Measurements from ENCODE around the gene CDKL5. TPM values are rescaled to one million over a fixed set of nuclear protein-coding genes. Genes with fewer than 3 reads are reported as not detected.

The CDKL5 gene
- polyA plus RNA-seq, 4 donors = 0.22 to 3.3 (median 0.52) TPM

GRCh38 chrX:18647621-18648020, 222.2 kb downstream of the CDKL5 start:
- H3K27me3 ChIP-seq (ENCODE audit: control insufficient read depth in 3 of 3, insufficient read depth in 3 of 3, low read length in 3 of 3) = no peaks in the 10 kb centered on the region
- H3K4me3 ChIP-seq (ENCODE audit: low read depth in 1 of 3, low read length in 3 of 3) = no peak overlapping the region
- FAIRE-seq (no peak), DNase-seq (no peak)
- no peaks in the 10 kb centered on the region for H3K9me3 ChIP-seq (ENCODE audit: control insufficient read depth in 2 of 2, insufficient read depth in 1 of 2, low read depth in 1 of 2, low read length in 1 of 2)
- no peaks in the 10 kb centered on the region for H3K4me1 ChIP-seq (ENCODE audit: control insufficient read depth in 3 of 3, insufficient read depth in 2 of 3, low read depth in 1 of 3, low read length in 2 of 3)
- no peak overlapping the region for H3K27ac ChIP-seq (ENCODE audit: low read depth in 1 of 3, low read length in 2 of 3)
- H3K36me3 ChIP-seq (ENCODE audit: control insufficient read depth in 3 of 3, insufficient read depth in 2 of 3, low read depth in 1 of 3, low read length in 3 of 3) = no peaks in the 10 kb centered on the region
- WGBS, 3 donors = 76 to 95% (median 81%) methylated on average over 4 of the region's 4 CpGs

- Histone ChIP-seq H3K4me1 (ENCODE audit: control insufficient read depth in 3 of 3, insufficient read depth in 2 of 3, low read depth in 1 of 3, low read length in 2 of 3) (no peaks in the 10 kb centered on the region), H3K9me3 (ENCODE audit: control insufficient read depth in 2 of 2, insufficient read depth in 1 of 2, low read depth in 1 of 2, low read length in 1 of 2) (no peaks in the 10 kb centered on the region), H3K27me3 (ENCODE audit: control insufficient read depth in 3 of 3, insufficient read depth in 3 of 3, low read length in 3 of 3) (no peaks in the 10 kb centered on the region), H3K4me3 (ENCODE audit: low read depth in 1 of 3, low read length in 3 of 3) (no peak overlapping the region), H3K36me3 (ENCODE audit: control insufficient read depth in 3 of 3, insufficient read depth in 2 of 3, low read depth in 1 of 3, low read length in 3 of 3) (no peaks in the 10 kb centered on the region), H3K27ac (ENCODE audit: low read depth in 1 of 3, low read length in 2 of 3) (no peak overlapping the region)
- WGBS, 3 donors = 44 to 64% (median 63%) methylated on average over 9 of the region's 9 CpGs
- no peak for FAIRE-seq
- DNase-seq = no peak
Measured at GRCh38 chrX:18649498-18649951, 224.1 kb downstream of the CDKL5 start.

- H3K9me3 ChIP-seq (ENCODE audit: control insufficient read depth in 2 of 2, insufficient read depth in 1 of 2, low read depth in 1 of 2, low read length in 1 of 2) = no peaks in the 10 kb centered on the region
- no peak overlapping the region for H3K27ac ChIP-seq (ENCODE audit: low read depth in 1 of 3, low read length in 2 of 3)
- H3K4me1 ChIP-seq (ENCODE audit: control insufficient read depth in 3 of 3, insufficient read depth in 2 of 3, low read depth in 1 of 3, low read length in 2 of 3) = no peaks in the 10 kb centered on the region
- FAIRE-seq = no peak
- H3K4me3 ChIP-seq (ENCODE audit: low read depth in 1 of 3, low read length in 3 of 3) = no peak overlapping the region
- H3K27me3 ChIP-seq (ENCODE audit: control insufficient read depth in 3 of 3, insufficient read depth in 3 of 3, low read length in 3 of 3) = no peaks in the 10 kb centered on the region
- WGBS, 3 donors = 85 to 92% (median 88%) methylated on average over 6 of the region's 6 CpGs
- DNase-seq = no peak
- H3K36me3 ChIP-seq (ENCODE audit: control insufficient read depth in 3 of 3, insufficient read depth in 2 of 3, low read depth in 1 of 3, low read length in 3 of 3) = no peaks in the 10 kb centered on the region
Measured at GRCh38 chrX:18650662-18651061, 225.3 kb downstream of the CDKL5 start.

- no peaks in the 10 kb centered on the region for H3K27me3 ChIP-seq (ENCODE audit: control insufficient read depth in 3 of 3, insufficient read depth in 3 of 3, low read length in 3 of 3)
- DNase-seq (no peak), FAIRE-seq (no peak)
- no peaks in the 10 kb centered on the region for H3K4me1 ChIP-seq (ENCODE audit: control insufficient read depth in 3 of 3, insufficient read depth in 2 of 3, low read depth in 1 of 3, low read length in 2 of 3)
- H3K4me3 ChIP-seq (ENCODE audit: low read depth in 1 of 3, low read length in 3 of 3) = no peak overlapping the region
- no peaks in the 10 kb centered on the region for H3K9me3 ChIP-seq (ENCODE audit: control insufficient read depth in 2 of 2, insufficient read depth in 1 of 2, low read depth in 1 of 2, low read length in 1 of 2)
- H3K36me3 ChIP-seq (ENCODE audit: control insufficient read depth in 3 of 3, insufficient read depth in 2 of 3, low read depth in 1 of 3, low read length in 3 of 3) = no peaks in the 10 kb centered on the region
- H3K27ac ChIP-seq (ENCODE audit: low read depth in 1 of 3, low read length in 2 of 3) = no peak overlapping the region
Measured at GRCh38 chrX:18652636-18653035, 227.2 kb downstream of the CDKL5 start.

DNA sequence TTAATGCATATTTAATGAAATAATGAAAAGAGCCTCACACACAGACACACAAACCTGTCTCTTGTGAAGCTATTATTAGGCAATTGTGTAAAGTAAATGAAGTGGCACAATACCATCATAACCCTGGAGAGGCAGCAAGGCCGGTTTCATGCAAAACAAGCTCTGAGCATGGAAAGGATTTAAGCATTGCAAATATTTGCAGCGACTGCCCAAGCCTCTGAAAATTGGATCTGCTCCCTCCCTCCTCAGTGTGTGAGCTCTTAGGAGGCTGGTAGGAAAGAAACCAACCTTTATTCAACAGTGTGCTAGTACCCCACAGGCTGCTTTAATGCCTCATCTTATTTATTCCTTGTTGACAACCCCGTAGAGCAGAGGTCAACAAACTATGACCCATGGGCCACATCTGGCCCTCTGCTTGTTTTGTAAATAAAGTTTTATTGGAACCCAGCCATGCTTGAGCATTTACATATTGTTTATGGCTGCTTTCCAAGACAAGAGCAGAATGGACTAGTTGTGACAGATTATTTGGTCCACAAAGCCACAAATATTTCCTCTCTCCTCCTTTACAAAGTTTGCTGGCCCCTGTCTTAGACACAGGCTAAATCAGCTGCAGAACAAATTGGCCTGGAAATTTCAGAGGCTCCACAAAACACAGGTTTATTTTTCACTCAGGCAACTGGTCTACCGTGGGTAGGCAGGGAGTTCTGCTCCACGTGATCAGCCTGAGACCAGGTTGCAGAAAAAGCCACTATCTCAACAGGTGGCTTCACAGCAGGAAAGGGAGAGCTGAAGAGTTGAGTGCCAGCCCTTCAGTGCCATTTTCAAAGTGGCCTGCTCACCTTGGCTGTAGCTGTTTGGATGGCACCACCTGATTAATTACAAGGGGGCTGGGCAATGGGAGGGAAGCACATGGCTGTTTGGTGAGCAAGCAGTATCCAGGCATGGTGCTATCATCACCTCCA, 229.7 kb downstream of the CDKL5 start:
- WGBS, 3 donors = 44 to 57% (median 46%) methylated on average over 5 of the region's 5 CpGs
- Histone ChIP-seq H3K9me3 (ENCODE audit: control insufficient read depth in 2 of 2, insufficient read depth in 1 of 2, low read depth in 1 of 2, low read length in 1 of 2) (no peaks in the 10 kb centered on the region), H3K4me1 (ENCODE audit: control insufficient read depth in 3 of 3, insufficient read depth in 2 of 3, low read depth in 1 of 3, low read length in 2 of 3) (no peaks in the 10 kb centered on the region), H3K27me3 (ENCODE audit: control insufficient read depth in 3 of 3, insufficient read depth in 3 of 3, low read length in 3 of 3) (no peaks in the 10 kb centered on the region), H3K27ac (ENCODE audit: low read depth in 1 of 3, low read length in 2 of 3) (no peak overlapping the region), H3K36me3 (ENCODE audit: control insufficient read depth in 3 of 3, insufficient read depth in 2 of 3, low read depth in 1 of 3, low read length in 3 of 3) (no peaks in the 10 kb centered on the region), H3K4me3 (ENCODE audit: low read depth in 1 of 3, low read length in 3 of 3) (no peak overlapping the region)
- FAIRE-seq (no peak), DNase-seq (no peak)

DNA sequence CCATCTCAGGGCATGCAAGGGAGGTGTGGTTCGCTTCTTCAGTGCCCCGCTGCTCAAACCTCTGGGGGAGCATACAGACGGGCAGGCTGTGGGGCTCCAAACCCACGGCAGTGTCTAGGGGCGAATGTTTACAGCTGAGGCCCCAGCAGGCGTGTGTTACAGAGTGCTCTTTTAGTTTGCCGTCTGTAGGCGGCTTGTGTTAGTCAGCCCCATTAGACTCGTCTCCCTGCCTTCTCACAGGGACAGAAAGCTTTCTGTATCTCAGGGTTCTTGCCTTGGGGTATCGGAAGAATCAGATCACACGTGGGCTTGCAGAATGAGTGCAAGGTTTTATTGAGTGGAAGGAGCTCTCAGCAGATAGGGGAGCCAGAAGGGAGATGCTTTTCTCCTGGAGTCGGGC, 235.9 kb downstream of the CDKL5 start:
- Histone ChIP-seq H3K4me1 (ENCODE audit: control insufficient read depth in 3 of 3, insufficient read depth in 2 of 3, low read depth in 1 of 3, low read length in 2 of 3) (no peaks in the 10 kb centered on the region), H3K27me3 (ENCODE audit: control insufficient read depth in 3 of 3, insufficient read depth in 3 of 3, low read length in 3 of 3) (no peaks in the 10 kb centered on the region), H3K4me3 (ENCODE audit: low read depth in 1 of 3, low read length in 3 of 3) (no peak overlapping the region), H3K9me3 (ENCODE audit: control insufficient read depth in 2 of 2, insufficient read depth in 1 of 2, low read depth in 1 of 2, low read length in 1 of 2) (no peaks in the 10 kb centered on the region), H3K36me3 (ENCODE audit: control insufficient read depth in 3 of 3, insufficient read depth in 2 of 3, low read depth in 1 of 3, low read length in 3 of 3) (no peaks in the 10 kb centered on the region), H3K27ac (ENCODE audit: low read depth in 1 of 3, low read length in 2 of 3) (no peak overlapping the region)
- DNase-seq (no peak), FAIRE-seq (no peak)
- WGBS, 3 donors = 81 to 86% (median 82%) methylated on average over 11 to 12 of the region's 12 CpGs

DNA sequence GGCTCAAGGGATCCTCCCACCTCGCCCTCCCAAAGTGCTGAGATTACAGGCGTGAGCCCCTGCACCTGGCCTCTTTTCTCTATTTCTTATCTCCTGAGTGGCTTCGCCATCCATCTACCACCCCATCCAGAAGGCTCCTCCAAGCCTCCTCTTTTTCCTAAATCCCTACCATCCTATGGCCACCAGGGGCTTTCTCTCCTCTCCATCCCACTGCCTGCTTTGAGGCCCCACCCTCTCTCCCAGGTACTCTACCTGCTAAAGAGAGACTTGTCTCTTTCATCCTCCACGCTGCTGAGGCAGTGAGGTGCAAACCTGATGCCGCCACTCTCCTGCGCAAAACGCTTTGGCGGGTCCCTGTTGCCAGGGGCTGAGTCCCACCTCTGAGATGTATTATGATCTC, 239.5 kb downstream of the CDKL5 start:
- Histone ChIP-seq H3K9me3 (ENCODE audit: control insufficient read depth in 2 of 2, insufficient read depth in 1 of 2, low read depth in 1 of 2, low read length in 1 of 2) (no peaks in the 10 kb centered on the region), H3K27ac (ENCODE audit: low read depth in 1 of 3, low read length in 2 of 3) (no peak overlapping the region), H3K4me1 (ENCODE audit: control insufficient read depth in 3 of 3, insufficient read depth in 2 of 3, low read depth in 1 of 3, low read length in 2 of 3) (no peaks in the 10 kb centered on the region), H3K36me3 (ENCODE audit: control insufficient read depth in 3 of 3, insufficient read depth in 2 of 3, low read depth in 1 of 3, low read length in 3 of 3) (no peaks in the 10 kb centered on the region), H3K4me3 (ENCODE audit: low read depth in 1 of 3, low read length in 3 of 3) (no peak overlapping the region), H3K27me3 (ENCODE audit: control insufficient read depth in 3 of 3, insufficient read depth in 3 of 3, low read length in 3 of 3) (no peaks in the 10 kb centered on the region)
- DNase-seq = no peak
- WGBS, 3 donors = 75 to 88% (median 88%) methylated on average over 8 of the region's 8 CpGs
- no peak for FAIRE-seq

DNA sequence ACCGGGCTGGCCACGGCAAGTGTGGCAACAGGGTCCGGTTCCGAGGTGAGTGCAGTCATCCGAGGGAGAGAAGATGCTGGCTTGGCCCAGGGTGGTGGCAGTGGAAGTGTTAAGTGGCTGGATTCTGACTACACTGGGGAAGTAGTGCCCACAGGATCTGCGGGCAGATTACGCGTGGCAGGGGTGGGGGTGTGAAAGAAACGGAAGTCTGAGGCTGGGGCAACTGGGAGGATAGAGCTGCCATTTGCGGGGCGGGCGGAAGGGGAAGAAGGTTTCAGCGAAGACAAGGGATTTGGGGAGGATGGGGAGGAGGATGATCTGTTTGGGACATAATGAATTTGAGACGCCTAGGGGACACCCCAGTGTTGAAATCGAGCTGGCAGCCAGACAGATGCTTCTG, 241.2 kb downstream of the CDKL5 start:
- Histone ChIP-seq H3K4me1 (ENCODE audit: control insufficient read depth in 3 of 3, insufficient read depth in 2 of 3, low read depth in 1 of 3, low read length in 2 of 3) (no peaks in the 10 kb centered on the region), H3K27ac (ENCODE audit: low read depth in 1 of 3, low read length in 2 of 3) (no peak overlapping the region), H3K27me3 (ENCODE audit: control insufficient read depth in 3 of 3, insufficient read depth in 3 of 3, low read length in 3 of 3) (no peaks in the 10 kb centered on the region), H3K9me3 (ENCODE audit: control insufficient read depth in 2 of 2, insufficient read depth in 1 of 2, low read depth in 1 of 2, low read length in 1 of 2) (no peaks in the 10 kb centered on the region), H3K4me3 (ENCODE audit: low read depth in 1 of 3, low read length in 3 of 3) (no peak overlapping the region), H3K36me3 (ENCODE audit: control insufficient read depth in 3 of 3, insufficient read depth in 2 of 3, low read depth in 1 of 3, low read length in 3 of 3) (no peaks in the 10 kb centered on the region)
- WGBS, 3 donors = 82 to 87% (median 86%) methylated on average over 15 of the region's 15 CpGs
- no peak for FAIRE-seq
- DNase-seq = no peak
